GM18519 (cell line): ENCODE measurements around the gene WDR13.
A peak's percentile ranks its signal among the peaks of the same experiment; 100 is the strongest.
"Not testable (repeated sequence)": the region's sequence is repeated elsewhere in the genome, so short reads cannot be mapped to it uniquely, and the experiment has no call there.

ENCODE experiments used
- ATAC-seq: cut with Tn5 transposase; IDR thresholded peaks from one replicate; pipeline ENCODE4 v1.9.1; 2021; ENCODE audit warnings: mild to moderate bottlenecking, moderate library complexity; ENCODE audit not compliant: unreplicated experiment, low FRiP score

WDR13 gene

DNA sequence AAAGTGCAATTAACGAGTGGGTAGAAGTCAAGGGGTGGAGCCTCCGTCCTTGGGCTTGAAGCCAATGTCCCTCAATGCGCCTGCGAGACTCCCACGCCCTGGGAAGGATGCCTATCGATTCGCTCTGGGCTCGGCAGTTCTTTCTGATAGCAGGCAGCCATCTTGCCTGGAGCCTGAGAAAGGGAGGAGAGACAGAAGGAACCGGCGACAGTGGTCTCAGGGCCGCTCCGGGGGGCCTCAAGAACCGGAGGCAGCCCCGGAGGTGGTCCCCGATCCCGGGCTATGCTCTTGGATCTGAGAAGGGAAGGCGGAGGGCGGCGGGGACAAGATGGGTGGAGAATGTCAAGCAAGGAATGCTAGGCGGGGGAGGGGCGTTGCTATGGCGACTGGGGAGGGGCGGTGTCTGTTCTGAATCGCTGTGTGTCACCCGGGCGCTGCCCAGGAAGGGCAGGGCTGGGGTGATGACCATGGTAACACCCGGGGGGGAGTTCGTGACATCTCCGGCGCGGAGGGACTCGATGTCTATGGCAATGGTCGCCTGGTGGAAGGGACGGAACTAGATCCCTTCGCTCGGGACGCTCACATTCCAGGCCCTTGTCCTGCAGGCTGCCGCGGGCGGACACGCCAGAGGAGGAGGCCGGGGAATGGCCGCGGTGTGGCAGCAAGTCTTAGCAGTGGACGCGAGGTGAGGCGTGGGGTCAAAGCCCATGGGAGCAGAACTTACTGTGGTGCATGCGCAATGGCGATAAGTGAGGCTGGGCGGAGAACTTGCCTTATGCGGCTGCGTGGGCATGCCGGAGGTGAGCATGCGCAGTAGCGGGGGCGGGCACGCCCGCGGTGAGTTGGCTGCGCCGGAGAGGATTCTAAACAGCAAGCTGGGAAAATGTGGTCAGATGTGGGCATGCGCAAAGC lies at the start of gene WDR13:
TSS of gene WDR13 (plus strand) at position 140 of the 912 bp plus-strand sequence. CDS start at position 645, 505 bp downstream.
- peak; percentile 75 for ATAC-seq

DNA sequence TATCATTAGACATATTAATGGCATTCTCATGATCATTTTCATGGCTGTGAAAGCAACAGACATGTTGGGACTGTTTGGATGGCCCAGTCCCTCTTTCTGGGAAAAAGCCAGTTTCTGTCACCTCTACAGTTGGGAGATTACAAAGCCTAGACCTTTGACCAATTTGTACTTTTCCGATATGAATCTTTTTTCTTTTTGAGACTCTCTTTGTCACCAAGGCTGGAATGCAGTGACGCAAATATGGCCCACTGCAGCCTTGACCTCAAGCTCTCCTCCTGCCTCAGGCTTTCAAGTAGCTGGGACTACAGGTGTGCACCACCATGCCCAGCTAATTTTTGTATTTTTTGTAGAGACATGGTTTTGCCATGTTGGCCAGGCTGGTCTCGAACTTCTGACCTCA lies 48.4 kb upstream of the WDR13 start:
- ATAC-seq = no peak

DNA sequence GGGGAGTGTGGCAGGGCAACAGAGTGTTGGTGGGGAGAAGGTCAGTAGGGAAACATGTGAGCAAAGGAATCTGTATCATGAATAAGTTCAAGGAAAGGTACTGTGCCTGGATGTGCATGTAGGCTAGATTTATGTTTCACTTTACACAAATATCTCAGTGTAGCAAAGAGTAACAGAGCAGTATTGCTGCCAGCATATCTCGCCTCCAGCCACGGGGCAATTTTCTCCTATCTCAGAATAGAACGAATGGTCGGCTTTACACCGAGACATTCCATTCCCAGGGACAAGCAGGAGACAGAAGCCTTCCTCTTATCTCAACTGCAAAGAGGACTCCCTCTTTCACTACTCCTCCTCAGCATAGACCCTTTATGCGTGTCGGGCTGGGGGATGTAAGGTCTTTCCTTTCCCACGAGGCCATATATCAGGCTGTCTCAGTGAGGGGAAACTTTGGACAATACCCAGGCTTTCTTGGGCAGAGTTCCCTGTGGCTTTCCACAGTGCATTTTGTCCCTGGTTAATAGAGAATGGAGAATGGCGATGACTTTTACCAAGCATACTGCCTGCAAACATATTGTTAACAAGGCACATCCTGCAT lies 41.5 kb upstream of the WDR13 start:
- ATAC-seq = not testable (repeated sequence)

DNA sequence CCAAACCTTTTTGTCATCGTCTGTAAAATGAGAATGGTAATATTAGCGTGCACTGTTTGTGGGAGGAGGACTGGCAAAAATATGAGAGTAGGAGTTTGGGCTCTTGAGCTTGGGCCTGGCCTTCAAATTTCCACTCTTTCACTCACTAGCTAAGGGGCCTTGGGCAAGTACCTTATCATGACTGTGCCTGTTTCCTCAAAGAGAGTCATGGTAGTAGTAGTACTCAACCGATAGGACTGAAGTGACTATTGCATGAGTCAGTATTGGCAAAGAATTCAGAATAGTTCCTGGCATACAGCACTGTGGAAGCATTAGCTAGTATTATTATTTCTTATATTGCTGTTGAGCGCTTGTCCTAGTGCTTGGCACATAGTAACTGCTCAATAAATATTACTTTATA lies 39.0 kb upstream of the WDR13 start:
- no peak for ATAC-seq

DNA sequence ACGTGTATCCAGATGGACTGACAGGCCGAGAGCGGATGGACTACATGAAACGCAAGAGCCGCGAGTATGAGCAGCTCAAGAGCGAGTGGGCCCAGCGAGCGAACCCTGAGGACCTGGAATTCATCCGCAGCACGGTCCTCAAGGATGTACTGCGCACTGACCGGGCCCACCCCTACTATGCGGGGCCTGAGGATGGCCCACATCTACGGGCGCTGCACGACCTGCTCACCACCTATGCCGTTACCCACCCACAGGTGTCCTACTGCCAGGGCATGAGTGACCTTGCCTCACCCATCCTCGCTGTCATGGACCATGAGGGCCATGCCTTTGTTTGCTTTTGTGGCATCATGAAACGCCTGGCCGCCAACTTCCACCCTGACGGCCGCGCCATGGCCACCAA lies 37.7 kb upstream of the WDR13 start:
- no peak for ATAC-seq

DNA sequence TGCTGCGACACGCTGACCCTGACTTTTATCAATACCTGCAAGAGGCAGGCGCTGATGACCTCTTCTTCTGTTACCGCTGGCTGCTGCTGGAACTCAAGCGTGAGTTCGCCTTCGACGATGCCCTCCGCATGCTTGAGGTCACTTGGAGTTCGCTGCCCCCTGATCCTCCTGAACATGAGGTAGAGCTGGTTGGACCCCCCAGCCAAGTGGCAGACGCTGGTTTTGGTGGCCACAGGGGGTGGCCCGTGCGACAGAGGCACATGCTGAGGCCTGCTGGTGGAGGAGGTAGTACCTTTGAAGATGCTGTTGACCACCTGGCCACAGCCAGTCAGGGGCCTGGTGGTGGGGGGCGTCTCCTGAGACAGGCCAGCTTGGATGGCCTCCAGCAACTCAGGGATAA lies 37.2 kb upstream of the WDR13 start:
- no peak for ATAC-seq

DNA sequence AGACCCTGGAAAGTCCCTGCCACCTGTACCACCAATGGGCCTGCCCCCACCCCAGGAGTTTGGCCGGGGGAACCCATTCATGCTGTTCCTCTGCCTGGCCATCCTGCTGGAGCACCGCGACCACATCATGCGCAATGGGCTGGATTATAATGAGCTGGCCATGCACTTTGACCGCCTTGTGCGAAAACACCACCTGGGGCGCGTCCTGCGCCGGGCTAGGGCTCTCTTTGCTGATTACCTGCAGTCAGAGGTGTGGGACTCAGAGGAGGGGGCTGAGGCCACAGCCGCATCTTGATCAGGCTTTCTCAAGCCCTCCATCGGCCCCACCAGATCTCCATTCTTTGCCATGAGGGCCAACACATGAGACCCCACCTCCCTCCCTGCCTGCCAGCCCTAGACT lies 36.6 kb upstream of the WDR13 start:
- ATAC-seq = no peak

DNA sequence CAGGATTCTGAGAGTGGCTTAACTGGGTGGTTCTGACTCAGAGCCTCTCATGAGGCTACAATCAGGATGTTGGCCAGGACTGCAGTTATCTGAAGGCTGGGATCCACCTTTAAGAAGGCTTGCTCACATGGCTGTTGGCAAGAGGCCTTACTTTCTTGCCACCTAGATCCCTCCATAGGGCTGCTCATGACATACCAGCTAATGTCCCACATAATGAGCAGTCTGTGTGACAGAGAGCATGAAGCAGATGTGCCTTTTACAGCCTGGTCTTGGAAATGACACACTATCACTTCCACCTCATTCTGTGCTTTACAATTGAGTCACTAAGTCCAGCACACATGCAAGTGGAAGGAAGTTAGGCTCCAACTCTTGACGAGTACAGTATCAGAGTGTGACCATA lies 27.3 kb upstream of the WDR13 start:
- ATAC-seq = peak; percentile 63

DNA sequence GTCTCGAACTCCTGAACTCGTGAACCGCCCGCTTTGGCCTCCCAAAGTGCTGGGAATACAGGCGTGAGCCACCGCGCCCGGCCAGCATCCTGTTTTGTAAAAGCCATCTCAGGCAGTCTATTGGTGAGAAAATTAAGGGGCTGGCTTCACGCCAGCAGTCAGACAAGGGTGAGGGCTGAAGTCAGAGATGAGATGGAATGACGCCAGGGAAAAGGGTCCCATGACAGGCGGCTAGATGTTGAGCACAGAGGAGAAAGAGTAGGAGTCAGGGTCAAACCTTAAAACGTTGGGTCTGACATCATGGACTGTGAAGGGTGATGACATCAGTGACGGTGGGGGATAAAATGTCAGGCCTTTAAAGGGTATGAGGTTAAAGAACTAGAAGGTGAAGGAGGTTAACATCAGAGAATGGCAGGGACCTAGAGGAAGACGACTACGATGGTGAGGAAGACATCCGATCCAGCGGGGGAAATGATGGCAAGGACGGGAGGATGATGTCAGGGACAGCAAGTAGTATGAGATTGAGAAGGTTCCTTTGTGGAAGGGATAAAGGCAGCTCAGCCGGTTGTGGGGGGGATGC lies 23.5 kb upstream of the WDR13 start:
- ATAC-seq = no peak

DNA sequence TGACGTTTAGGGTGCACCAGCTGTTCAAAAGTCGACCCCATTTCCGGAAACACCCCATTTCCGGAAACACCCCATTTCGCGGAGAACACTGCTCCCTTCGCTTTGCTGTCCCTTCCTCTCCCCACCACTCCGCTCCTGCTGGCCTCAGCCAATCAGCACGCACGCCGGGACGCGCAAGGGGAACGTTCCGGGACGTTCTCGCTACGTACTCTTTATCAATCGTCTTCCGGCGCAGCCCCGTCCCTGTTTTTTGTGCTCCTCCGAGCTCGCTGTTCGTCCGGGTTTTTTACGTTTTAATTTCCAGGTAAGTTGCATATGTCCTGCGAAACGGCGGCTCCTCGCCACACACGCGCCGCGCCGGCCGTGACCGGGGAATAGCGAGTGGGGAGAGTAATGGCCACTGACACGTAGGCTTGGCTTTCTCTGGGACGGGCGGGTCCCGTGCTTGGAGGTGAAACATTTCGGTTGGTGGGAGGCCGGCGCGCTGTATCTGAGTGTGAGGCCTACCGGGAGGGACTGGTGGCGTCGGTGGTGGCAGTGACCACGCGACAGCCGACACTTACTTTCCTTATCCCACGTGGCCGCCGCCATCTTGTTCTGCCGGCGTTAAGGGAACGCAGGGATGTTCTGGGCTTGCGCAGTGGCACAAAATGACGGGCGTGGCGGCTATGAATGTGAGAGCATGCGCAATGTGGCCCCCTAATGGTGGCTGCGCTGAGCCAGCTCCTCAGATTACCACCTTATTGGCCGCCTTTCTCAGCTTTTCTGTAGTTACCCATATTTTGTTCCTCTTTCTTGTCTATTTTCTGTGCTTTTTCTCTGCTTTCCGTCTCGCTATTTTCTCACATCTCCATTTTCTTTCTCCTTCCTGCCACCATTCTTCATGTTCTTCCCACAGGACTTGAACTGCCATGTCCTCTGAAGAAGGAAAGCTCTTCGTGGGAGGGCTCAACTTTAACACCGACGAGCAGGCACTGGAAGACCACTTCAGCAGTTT lies 22.7 kb upstream of the WDR13 start, which contains the start of gene RBM3:
TSS of gene RBM3 (plus strand) at position 215 of the 997 bp plus-strand sequence. CDS start at position 912, 697 bp downstream.
- peak; percentile 72 for ATAC-seq

DNA sequence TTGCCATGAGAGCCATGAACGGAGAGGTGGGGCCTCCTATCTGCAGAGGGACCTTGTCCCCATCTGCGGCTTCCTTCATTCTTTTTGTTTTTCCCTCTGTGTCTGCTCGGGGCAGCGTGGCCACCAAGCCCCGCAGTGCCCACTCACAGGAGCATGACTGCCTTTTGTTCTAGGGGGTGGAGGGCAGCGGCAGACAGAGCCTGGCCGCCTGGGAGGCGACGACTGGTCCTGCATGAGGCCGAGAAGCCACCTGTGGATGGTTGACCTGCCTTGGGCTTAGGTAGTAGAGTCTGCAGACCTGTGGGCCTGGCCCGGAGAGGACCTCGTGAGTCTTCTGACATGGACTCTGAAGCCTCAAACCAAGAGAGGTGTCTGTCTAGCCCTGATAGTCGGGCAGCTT lies 21.6 kb upstream of the WDR13 start:
- ATAC-seq = no peak

DNA sequence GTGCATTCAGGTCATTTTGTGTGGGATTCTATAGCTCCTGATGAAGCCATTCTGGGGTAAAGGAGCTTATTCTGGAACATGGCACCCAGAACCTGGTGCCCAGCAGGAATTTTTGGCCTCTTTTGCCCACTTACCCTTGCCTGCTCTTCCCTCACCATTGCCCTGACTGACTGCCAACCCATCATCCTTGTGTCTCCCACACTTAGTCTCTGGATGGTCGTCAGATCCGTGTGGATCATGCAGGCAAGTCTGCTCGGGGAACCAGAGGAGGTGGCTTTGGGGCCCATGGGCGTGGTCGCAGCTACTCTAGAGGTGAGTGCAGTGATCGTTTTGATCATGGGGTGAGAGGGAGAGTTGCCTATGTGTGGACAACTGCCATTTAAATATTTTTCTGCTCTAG lies 21.2 kb upstream of the WDR13 start:
- ATAC-seq = no peak

DNA sequence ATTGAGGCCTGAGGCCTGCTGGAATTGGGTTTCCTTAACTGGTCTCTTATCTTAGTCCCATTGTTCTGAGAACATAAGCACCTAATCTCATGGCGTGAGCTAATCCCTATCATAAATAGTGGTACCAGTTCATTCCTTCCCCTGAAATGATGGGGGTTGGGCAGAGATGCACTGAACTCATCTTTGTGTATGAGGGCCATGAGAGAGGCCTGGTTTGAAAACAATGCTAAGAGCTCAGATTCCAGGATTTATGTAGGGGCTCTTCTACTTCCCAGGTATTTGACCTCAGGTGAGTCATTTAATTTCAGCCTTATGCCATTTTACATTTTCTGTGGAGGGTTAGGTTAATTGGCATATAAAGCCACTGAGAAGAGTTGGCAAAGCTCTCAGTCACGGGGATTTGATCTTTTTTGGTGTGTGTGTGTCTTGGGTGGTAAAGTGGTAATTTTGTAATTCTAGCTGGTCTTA lies 18.6 kb upstream of the WDR13 start:
- no peak for ATAC-seq

DNA sequence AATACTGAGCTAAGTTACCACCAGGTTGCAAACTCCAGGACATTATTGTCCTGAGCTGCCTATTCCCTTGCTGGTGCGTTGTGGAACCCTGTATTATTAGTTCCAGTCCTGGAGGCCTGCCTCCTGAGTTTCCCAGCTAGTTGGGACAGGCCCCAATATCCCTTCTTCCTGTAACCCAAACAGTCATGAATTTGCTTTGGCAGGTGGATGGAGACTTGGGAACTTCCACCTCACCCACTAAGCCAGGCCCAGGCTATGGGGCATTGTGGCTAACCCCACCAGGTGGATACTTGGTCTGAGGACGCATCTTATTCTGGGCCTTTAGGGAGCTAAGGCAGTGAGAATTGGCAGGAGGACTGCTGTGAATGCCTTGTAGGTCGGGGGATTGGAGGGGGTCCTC lies 18.0 kb upstream of the WDR13 start:
- no peak for ATAC-seq

DNA sequence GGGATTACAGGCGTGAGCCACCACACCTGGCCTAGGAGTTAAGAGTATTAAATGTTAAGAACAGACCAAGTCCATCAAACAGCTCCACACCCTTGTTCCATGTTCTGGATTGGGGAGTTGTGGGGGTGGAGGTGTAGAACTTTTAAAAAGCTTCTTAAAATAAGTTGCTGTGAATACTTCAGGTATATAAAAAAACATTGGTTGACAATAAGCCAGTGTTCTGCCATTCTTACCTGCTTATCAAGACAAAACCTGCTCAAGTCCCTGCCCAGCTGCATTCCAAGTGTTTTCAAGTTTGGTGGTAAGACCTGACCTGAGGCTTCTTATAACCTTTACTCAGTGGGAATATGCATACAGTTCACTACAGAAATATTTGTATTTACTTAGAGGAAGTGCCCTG lies 16.6 kb upstream of the WDR13 start:
- ATAC-seq = no peak

DNA sequence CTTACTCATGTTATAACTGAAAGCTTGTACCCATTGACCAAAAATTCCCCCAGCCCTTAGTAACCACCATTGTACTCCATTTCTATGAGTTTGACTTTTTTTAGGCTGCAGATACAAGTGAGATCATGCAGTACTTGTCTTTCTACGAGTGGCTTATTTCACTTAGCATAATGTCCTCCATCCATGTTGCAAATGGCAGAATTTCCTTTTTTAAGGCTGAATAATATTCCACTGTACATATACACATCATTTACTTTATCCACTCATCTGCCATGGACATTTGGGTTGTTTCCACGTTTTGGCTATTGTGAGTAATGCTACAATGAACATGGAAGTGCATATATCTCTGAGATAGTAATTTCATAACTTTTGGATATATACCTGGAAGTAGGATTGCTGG lies 12.6 kb upstream of the WDR13 start:
- no peak for ATAC-seq

DNA sequence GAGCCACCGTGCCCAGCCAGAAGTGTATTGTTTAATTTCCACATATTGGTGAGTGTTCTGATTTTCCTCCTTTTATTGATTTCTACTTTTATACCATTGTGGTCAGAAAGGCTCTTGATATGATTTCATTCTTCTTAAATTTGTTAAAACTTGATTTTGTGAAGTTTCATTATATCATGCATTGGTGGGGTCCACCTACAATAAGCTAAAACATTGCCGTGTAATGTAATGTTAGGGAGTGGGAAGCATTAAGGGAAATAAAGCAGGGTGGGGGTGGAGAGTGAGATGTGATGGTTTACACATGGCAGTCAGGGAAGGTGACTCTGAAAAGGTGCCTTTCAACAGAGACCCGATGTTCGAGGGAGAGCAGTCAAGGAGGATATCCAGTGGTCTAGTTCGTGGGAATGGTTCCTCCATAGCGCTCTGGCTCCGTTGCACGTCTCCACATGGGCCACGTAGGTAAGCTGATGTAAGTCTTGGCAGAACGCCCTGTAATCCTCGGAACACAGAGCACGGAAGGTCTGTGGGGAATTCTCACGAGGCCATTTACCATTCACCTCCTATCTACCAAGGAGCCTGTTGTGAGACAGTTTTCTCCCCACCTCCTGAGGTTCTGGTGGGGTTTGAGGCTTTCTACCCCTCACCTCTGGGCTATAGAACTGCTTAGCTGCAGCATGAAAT lies 7.7 kb upstream of the WDR13 start:
- ATAC-seq = no peak

DNA sequence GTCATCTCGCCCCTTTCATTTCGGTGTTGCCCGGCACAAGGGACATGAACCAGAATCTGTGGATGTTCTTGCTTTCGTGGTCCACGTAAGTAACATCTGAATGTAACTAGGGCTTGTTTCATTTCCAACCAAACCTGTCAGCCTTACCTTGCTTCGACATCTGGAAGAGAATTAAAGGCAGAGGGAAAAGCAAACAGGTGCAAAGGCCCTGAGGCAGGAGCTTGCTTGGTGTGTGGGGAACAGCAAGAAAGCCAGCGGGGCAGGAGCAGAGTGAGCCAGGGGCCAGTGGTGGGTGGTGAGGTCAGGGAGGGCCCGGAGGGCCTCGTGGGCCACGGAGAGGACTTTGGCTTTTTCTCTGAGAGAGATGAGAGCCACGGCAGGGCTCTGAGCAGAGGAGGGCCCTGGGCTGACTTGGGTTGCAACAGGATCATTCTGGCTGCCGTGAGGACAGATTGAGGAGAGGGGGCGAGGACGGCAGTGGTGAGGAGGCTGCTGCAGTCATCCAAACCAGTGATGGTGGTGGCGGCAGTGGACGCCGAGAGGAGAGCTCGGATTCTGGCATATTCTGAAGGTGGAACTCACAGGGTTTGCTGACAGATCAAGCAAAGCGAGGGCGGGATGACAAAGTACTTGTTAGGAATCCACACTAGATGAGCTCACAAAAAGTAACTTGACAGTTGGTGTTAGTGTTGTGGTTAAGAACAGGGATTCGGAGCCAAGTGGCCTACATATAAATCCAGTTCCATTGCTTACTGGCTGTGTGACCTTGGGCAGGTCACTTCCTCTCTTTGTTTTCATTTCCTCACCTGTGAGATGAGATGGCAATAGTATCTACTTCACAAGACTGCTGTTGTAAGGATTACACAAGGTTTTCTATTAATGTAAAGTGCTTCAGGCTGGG lies 6.8 kb upstream of the WDR13 start:
- ATAC-seq = no peak
